Gastroesophageal sphincter (tissue), 4 donors: Measurements from ENCODE around the gene METTL25B. TPM values are rescaled to one million over a fixed set of nuclear protein-coding genes. Genes with fewer than 3 reads are reported as not detected.

Source experiments
- ATAC-seq: fragments of 150-250 bp; one replicate; pipeline ENCODE4 v1.9.1; 2016; ENCODE audit warnings: mild to moderate bottlenecking, moderate library complexity
- H3K27ac ChIP-seq, 4 donors: fragments of 200-600 bp; sonication (generic) in 3 of 4; 1 replicate in 3 of 4; 2 replicates in 1 of 4; pipeline ENCODE4 v1.5.1; 2016 to 2019
- H3K27me3 ChIP-seq: fragments of 200-600 bp; sonication (generic); one replicate; pipeline ENCODE4 v1.5.1; 2019
- H3K36me3 ChIP-seq, 2 donors: fragments of 200-600 bp; sonication (generic); one replicate each; pipeline ENCODE4 v1.5.1; 2019; ENCODE audit warnings: control low read depth in 1 of 2
- H3K4me1 ChIP-seq, 3 donors: fragments of 200-600 bp; sonication (generic); 1 replicate in 2 of 3; 2 replicates in 1 of 3; pipeline ENCODE4 v1.5.1; 2016 to 2019; ENCODE audit warnings: control low read depth in 2 of 3
- H3K4me3 ChIP-seq, 2 donors: fragments of 200-600 bp; sonication (generic); one replicate each; pipeline ENCODE4 v1.5.1; 2019; ENCODE audit warnings: mild to moderate bottlenecking in 1 of 2, moderate library complexity in 1 of 2
- H3K9me3 ChIP-seq, 3 donors: fragments of 200-600 bp; sonication (generic); one replicate each; pipeline ENCODE4 v1.5.1; 2017 to 2019; ENCODE audit warnings: control low read depth in 2 of 3
- EP300 ChIP-seq: sonication (generic); formaldehyde crosslinking; IDR thresholded peaks from one replicate; pipeline ENCODE4 v1.6.1; 2017; ENCODE audit warnings: antibody characterized with exemption, mild to moderate bottlenecking
- POLR2A ChIP-seq, 2 donors: fragments of 450-650 bp; IDR thresholded peaks; one replicate each; pipeline ENCODE4 v1.6.1; 2017; ENCODE audit warnings: antibody characterized with exemption in 2 of 2, mild to moderate bottlenecking in 2 of 2, moderate library complexity in 1 of 2
- POLR2AphosphoS5 ChIP-seq: sonication (generic); formaldehyde crosslinking; IDR thresholded peaks from one replicate; pipeline ENCODE4 v1.6.1; 2017; ENCODE audit warnings: antibody characterized with exemption
- WGBS, 2 donors: methylation state at CpG; one replicate each; pipeline ENCODE4 v1.1.5; 2018; ENCODE audit warnings: low coverage in 1 of 2; 5-methylcytosine and 5-hydroxymethylcytosine counted together
- total RNA-seq, 4 donors: library from RNA; depleted of rRNA; stranded (reverse); fragments of >200 nt; gene quantifications; one replicate each; pipeline ENCODE4 v1.1.0, GENCODE V29; 2016
- TF ChIP-seq, protein P1 (sequence below), 4 experiments: fragments of 200-600 bp in 2 of 4; fragments of 450-650 bp in 2 of 4; sonication (generic) in 1 of 4; IDR thresholded peaks; one replicate each; pipeline ENCODE4 v1.5.1; 2017 to 2019; ENCODE audit warnings: antibody characterized with exemption in 4 of 4, mild to moderate bottlenecking in 2 of 4, moderate library complexity in 2 of 4

Gene METTL25B
- total RNA-seq, 4 donors from 2014 or later, result 8.4 to 29.0 (median 17.4) TPM

DNA sequence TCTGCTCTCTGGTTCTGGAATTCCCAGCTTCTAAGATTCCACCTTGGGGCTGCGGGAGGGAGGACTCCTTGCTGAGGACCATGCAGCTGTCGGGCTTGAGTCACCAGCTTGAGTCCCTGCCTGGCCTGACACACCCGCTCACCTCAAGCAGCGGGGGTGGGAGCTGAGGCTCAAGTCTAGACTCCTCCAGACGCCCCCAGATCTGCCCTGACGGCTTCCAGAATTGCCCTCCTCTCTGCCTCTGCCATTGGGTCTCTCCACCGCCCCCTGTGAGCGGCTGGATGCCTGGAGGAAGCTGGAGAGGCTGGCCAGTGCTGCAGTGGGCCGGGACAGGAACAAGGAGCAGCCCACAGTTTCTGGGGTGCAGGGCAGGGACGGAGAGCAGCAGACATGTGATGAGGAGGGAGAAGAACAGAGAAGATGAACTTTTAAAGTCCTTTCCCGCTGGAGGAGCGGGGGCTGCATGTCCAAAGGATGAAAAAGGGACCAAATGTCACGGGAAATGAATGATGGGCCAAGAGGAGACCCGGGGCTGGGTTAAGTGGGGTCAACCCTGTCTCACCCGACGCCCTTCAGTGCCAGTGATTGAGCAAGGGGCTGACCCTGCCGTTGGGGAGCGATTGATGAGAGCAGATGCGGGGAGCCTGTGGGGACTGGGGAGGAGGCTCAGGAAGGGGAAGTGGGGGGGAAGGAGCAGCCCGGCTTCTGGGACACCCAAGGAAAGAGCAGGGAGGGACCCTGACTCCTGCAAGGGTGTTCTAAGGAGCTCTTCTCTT is 36.4 kb upstream of the METTL25B start:
- ATAC-seq, result no peak
- Histone ChIP-seq H3K9me3 (no peaks in the 10 kb centered on the region), H3K4me1 (peaks cover 0 to 22% (median 9%) of the 10 kb centered on the region in 3 donors), H3K27ac (no peak overlapping the region), H3K36me3 (no peaks in the 10 kb centered on the region), H3K27me3 (peaks cover 72% of the 10 kb centered on the region), H3K4me3 (no peak overlapping the region)
- TF ChIP-seq POLR2AphosphoS5 (no peak), POLR2A (IDR thresholded peaks at IDR 0.05) (no peak), EP300 (no peak)
- TF ChIP-seq, protein P1, sequence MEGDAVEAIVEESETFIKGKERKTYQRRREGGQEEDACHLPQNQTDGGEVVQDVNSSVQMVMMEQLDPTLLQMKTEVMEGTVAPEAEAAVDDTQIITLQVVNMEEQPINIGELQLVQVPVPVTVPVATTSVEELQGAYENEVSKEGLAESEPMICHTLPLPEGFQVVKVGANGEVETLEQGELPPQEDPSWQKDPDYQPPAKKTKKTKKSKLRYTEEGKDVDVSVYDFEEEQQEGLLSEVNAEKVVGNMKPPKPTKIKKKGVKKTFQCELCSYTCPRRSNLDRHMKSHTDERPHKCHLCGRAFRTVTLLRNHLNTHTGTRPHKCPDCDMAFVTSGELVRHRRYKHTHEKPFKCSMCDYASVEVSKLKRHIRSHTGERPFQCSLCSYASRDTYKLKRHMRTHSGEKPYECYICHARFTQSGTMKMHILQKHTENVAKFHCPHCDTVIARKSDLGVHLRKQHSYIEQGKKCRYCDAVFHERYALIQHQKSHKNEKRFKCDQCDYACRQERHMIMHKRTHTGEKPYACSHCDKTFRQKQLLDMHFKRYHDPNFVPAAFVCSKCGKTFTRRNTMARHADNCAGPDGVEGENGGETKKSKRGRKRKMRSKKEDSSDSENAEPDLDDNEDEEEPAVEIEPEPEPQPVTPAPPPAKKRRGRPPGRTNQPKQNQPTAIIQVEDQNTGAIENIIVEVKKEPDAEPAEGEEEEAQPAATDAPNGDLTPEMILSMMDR (IDR thresholded peaks at IDR 0.05), result no peak
- 36 to 48% methylated on average over 8 of the region's 20 CpGs for WGBS, 2 donors

DNA sequence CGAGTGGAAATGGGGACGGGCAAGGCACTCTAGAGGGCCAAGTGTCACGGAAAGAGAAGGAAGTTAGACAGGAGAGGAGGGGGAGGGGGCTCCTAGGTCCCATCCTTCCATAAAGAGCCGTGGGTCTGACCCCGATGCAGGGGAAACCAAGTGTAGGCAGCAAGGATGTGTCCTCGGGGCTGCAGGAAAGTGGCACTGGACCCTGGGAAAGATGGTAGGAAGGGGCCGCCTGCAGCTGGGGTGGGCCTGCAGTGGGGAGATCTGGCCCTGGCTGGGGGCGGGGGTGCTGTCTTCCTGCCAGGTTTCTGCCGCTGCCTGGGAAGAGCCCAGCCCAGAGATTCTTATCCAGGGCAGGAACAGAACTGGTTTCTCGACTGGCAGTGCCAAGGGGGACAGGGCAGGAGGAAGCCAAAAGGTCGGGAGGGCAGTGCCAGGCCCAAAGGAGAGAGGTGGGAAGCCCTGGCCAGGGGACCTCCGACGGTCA is 35.8 kb upstream of the METTL25B start:
- Histone ChIP-seq H3K36me3 (no peaks in the 10 kb centered on the region), H3K27ac (no peak overlapping the region), H3K27me3 (peaks cover 74% of the 10 kb centered on the region), H3K4me3 (no peak overlapping the region), H3K9me3 (no peaks in the 10 kb centered on the region), H3K4me1 (peaks cover 0 to 22% (median 9%) of the 10 kb centered on the region in 3 donors)
- TF ChIP-seq EP300 (no peak), POLR2AphosphoS5 (no peak), POLR2A (IDR thresholded peaks at IDR 0.05) (no peak)
- TF ChIP-seq, protein P1 (IDR thresholded peaks at IDR 0.05), result no peak
- no peak for ATAC-seq
- 23% methylated on average over 3 of the region's 13 CpGs; no CpG with 5 or more reads in 1 of the 2 donors for WGBS, 2 donors

DNA sequence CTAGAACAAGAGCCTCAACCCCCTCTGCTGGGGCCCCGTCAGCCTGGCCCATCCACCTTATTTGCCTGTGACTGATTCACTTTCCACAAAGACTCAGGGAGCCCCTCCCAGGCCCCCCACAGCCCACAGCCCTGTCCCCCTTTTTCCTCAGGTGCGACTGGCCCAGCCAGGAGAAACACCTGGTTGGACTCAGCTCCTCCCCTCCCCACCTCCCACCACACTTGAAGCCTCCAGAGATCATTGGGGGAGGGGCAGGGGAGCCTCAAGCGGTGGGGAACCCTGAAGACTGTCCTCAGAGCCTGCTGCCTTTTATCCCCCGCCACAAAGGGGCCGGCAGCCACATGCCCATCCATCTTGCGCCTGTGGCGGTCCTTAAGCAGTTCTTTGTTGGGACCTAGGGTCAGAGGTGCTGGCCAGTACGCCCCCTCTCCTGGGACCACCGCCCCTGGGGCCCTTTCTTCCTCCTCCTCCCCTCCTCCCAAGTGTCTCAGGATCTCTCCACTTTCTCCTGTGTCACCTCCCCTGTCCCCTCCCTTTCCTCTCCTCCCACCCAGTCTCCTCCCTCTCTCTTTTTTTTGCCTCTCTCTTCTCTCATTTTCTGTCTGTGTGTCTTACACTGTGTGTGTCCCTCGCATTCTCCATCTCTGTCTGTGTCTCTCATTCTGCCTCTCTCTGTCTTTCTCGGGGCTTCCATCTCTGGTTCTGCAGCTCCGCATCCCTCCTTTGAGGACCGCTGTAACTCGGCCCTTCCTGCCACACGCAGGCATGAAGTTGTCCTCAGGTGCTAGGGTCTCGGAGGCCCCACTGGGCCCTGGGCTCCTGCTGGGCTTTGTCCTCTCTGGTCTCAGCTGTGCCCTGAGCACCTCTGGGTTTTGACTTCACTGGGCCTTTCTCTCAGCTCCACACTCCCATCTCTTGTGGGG is 35.1 kb upstream of the METTL25B start:
- Histone ChIP-seq H3K4me1 (peaks cover 0 to 22% (median 9%) of the 10 kb centered on the region in 3 donors), H3K36me3 (no peaks in the 10 kb centered on the region), H3K27ac (no peak overlapping the region), H3K27me3 (peaks cover 72% of the 10 kb centered on the region), H3K4me3 (no peak overlapping the region), H3K9me3 (no peaks in the 10 kb centered on the region)
- no peak for TF ChIP-seq EP300
- TF ChIP-seq POLR2A (IDR thresholded peaks at IDR 0.05), result no peak
- TF ChIP-seq POLR2AphosphoS5, result no peak
- TF ChIP-seq, protein P1 (IDR thresholded peaks at IDR 0.05), result no peak
- no peak for ATAC-seq
- 62 to 69% methylated on average over 11 to 12 of the region's 16 CpGs for WGBS, 2 donors

DNA sequence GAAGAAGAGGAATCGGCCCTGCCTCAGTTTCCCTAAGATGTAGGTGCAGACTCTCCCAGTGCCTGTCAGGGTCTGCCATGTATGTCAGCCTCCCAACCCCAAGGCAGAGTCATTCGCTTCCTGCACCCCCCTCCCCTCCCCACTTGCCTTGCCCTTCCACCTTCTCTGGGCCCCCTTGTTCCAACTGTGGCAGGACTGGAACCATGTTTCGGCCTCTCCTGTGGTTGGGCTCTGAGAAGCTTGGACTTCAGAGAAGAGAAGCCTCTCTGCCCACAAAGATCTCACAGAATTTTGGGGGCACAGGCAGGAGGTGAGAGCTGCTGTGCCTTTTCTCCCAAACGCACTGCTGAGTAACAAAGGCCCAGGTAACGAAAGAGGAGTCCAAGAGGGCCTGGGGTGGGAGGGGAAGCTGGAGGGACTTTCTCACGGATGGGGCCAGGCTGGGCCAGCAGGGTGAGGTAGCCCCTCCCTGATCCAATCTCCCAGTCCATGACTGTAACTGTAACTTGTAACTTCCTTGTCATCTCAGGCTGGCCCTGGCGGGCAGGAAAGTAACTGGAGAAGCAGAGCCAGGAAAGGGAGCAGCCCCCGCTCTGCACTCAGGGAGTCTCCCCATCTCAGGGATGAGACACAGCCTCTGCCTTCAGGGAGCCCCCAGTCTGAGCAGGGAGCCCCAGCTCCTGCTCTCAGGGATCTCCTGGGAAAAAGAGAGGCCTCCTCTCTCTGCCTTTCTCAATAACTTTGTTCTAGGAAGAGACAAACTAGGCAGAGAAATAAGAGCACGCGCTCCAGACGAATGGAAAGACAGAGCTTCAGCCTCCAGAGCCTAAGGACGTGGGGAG is 34.2 kb upstream of the METTL25B start:
- 69 to 87% methylated on average over 2 to 3 of the region's 12 CpGs for WGBS, 2 donors
- no peak for ATAC-seq
- peaks cover 64% of the 10 kb centered on the region for H3K27me3 ChIP-seq
- no peaks in the 10 kb centered on the region for H3K36me3 ChIP-seq
- no peak overlapping the region for H3K27ac ChIP-seq
- no peak overlapping the region for H3K4me3 ChIP-seq
- no peaks in the 10 kb centered on the region for H3K9me3 ChIP-seq
- H3K4me1 ChIP-seq, result peaks cover 0 to 21% (median 9%) of the 10 kb centered on the region in 3 donors
- no peak for TF ChIP-seq POLR2AphosphoS5
- no peak for TF ChIP-seq EP300
- TF ChIP-seq, protein P1 (IDR thresholded peaks at IDR 0.05), result no peak
- TF ChIP-seq POLR2A (IDR thresholded peaks at IDR 0.05), result no peak
